HepG2 (cell line): ENCODE results near the gene BRAP.

Experiments used
- CEBPB ChIP-seq: IDR thresholded peaks from 2 replicates; pipeline ENCODE4 v1.6.1; 2011; ENCODE audit warnings: low read depth, low read length, improper control_type of control experiment, borderline replicate concordance
- CTCF ChIP-seq: sonication (generic); formaldehyde crosslinking; IDR thresholded peaks from 2 replicates; pipeline ENCODE4 v1.5.0; 2020; ENCODE audit warnings: mild to moderate bottlenecking, missing genetic modification reagents, moderate library complexity
- FOXJ3 ChIP-seq: sonication (generic); formaldehyde crosslinking; IDR thresholded peaks from 2 replicates; pipeline ENCODE4 v1.4.0; 2020; ENCODE audit warnings: missing genetic modification reagents, mild to moderate bottlenecking, borderline replicate concordance
- PBX3 ChIP-seq: sonication (generic); formaldehyde crosslinking; IDR thresholded peaks from 2 replicates; pipeline ENCODE4 v1.8.1; 2023; ENCODE audit warnings: missing genetic modification reagents, inconsistent platforms, borderline replicate concordance
- USF2 ChIP-seq, 2 experiments: sonication (generic) in 1 of 2; formaldehyde crosslinking in 1 of 2; IDR thresholded peaks; 2 replicates each; pipeline versions ENCODE4 v1.5.1 to v1.6.1; 2011 to 2020; ENCODE audit warnings: borderline replicate concordance in 1 of 2, low read depth in 1 of 2, low read length in 1 of 2, mild to moderate bottlenecking in 1 of 2, missing genetic modification reagents in 1 of 2, moderate library complexity in 1 of 2

DNA sequence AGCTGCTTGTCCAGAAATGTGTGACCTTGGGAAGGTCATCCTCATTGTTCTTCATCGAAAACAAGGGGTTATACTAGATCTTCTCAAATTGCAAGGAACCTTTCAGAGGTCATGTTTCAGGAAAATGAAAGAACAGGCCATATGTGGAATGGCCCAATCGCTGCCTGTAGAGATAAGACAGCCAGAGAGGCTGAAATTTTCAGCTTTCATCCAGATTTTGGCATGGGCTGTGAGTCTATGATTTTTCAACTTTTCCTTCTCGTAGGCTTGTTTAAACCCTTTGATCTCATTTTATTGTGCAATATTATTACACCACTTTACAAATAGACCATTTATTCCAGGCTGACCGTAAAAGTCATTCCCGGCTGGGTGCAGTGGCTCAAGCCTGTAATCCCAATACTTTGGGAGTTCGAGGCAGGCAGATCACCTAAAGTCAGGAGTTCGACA is 69.6 kb downstream of the BRAP start:
- TF ChIP-seq CEBPB, result peak; percentile 95
- no peak for TF ChIP-seq FOXJ3 (CRISPR knock-in tag)
- TF ChIP-seq PBX3 (CRISPR knock-in tag), result no peak
- TF ChIP-seq CTCF (CRISPR knock-in tag), result no peak
- TF ChIP-seq USF2 (IDR thresholded peaks at IDR 0.05; ENCODE audit: low read depth, low read length), result no peak
- no peak for TF ChIP-seq USF2 (CRISPR knock-in tag; IDR thresholded peaks at IDR 0.05; ENCODE audit: borderline replicate concordance)
